Activated T-cell treated with anti-CD3 and anti-CD28 coated beads, Interleukin-2, amount 50 U/mL, for 4 hours (primary cell): ENCODE data around the gene CLIC4. TPM values are rescaled to one million over a fixed set of nuclear protein-coding genes. Genes with fewer than 3 reads are reported as not detected.
"Not testable (repeated sequence)": the region's sequence is repeated elsewhere in the genome, so short reads cannot be mapped to it uniquely, and the experiment has no call there.

Experiments
- ATAC-seq, 2 donors: fragments of 200-7000 bp; cut with Tn5 transposase; one replicate each; pipeline ENCODE4 v1.10.0; 2021
- DNase-seq: peaks from one replicate; pipeline ENCODE4 v3.0.0-alpha.2; 2020
- H3K27me3 Mint-ChIP-seq: one replicate; pipeline ENCODE4 v1.8.0; 2021; ENCODE audit warnings: low read depth, mixed read lengths
- H3K36me3 Mint-ChIP-seq: one replicate; pipeline ENCODE4 v1.8.0; 2022; ENCODE audit warnings: mixed read lengths; ENCODE audit not compliant: insufficient read depth
- H3K4me1 Mint-ChIP-seq: one replicate; pipeline ENCODE4 v1.8.0; 2021; ENCODE audit warnings: low read depth, mixed read lengths
- H3K4me3 Mint-ChIP-seq: one replicate; pipeline ENCODE4 v1.8.0; 2021; ENCODE audit warnings: mild to moderate bottlenecking, moderate library complexity, mixed read lengths
- H3K9me3 Mint-ChIP-seq: one replicate; pipeline ENCODE4 v1.8.0; 2021; ENCODE audit warnings: mixed read lengths
- total RNA-seq, 3 donors: library from RNA; stranded (reverse); gene quantifications; one replicate each; pipeline ENCODE4 v1.2.1, GENCODE V29; 2021

The CLIC4 gene
- total RNA-seq, 3 donors from 2014 or later, result 8.5 to 26.0 (median 12.3) TPM

GRCh38 chr1:24709791-24710441 lies 35.3 kb upstream of the CLIC4 start:
- Mint-ChIP-seq H3K9me3 (no peaks in the 10 kb centered on the region), H3K4me1 (peaks cover 18% of the 10 kb centered on the region), H3K4me3 (no peak overlapping the region), H3K27me3 (no peaks in the 10 kb centered on the region), H3K36me3 (no peaks in the 10 kb centered on the region)
- no peak for ATAC-seq
- DNase-seq, result no peak

GRCh38 chr1:24711329-24711728 lies 33.9 kb upstream of the CLIC4 start:
- Mint-ChIP-seq H3K27me3 (no peaks in the 10 kb centered on the region), H3K36me3 (no peaks in the 10 kb centered on the region), H3K9me3 (no peaks in the 10 kb centered on the region), H3K4me3 (no peak overlapping the region), H3K4me1 (peaks cover 9% of the 10 kb centered on the region)
- no peak for ATAC-seq
- DNase-seq, result no peak

- Mint-ChIP-seq H3K27me3 (no peaks in the 10 kb centered on the region), H3K4me3 (no peak overlapping the region), H3K36me3 (no peaks in the 10 kb centered on the region), H3K4me1 (peaks cover 9% of the 10 kb centered on the region), H3K9me3 (no peaks in the 10 kb centered on the region)
- DNase-seq (no peak), ATAC-seq (no peak)
Observed at GRCh38 chr1:24713176-24713575, 32.1 kb upstream of the CLIC4 start.

GRCh38 chr1:24713736-24714135 lies 31.5 kb upstream of the CLIC4 start:
- Mint-ChIP-seq H3K4me1 (peaks cover 9% of the 10 kb centered on the region), H3K4me3 (no peak overlapping the region), H3K27me3 (no peaks in the 10 kb centered on the region), H3K36me3 (no peaks in the 10 kb centered on the region), H3K9me3 (no peaks in the 10 kb centered on the region)
- no peak for ATAC-seq
- no peak for DNase-seq

GRCh38 chr1:24714859-24715520 lies 30.3 kb upstream of the CLIC4 start:
- DNase-seq, result no peak
- Mint-ChIP-seq H3K4me3 (no peak overlapping the region), H3K27me3 (no peaks in the 10 kb centered on the region), H3K36me3 (no peaks in the 10 kb centered on the region), H3K4me1 (peaks cover 3% of the 10 kb centered on the region), H3K9me3 (no peaks in the 10 kb centered on the region)
- ATAC-seq, result peak; percentile 27 to 41

GRCh38 chr1:24715658-24716057 lies 29.6 kb upstream of the CLIC4 start:
- H3K9me3 Mint-ChIP-seq, result no peaks in the 10 kb centered on the region
- no peaks in the 10 kb centered on the region for H3K27me3 Mint-ChIP-seq
- H3K36me3 Mint-ChIP-seq, result no peaks in the 10 kb centered on the region
- ATAC-seq (no peak), DNase-seq (no peak)
- no peak overlapping the region for H3K4me3 Mint-ChIP-seq
- H3K4me1 Mint-ChIP-seq, result no peaks in the 10 kb centered on the region

GRCh38 chr1:24717887-24718650 lies 27.2 kb upstream of the CLIC4 start:
- Mint-ChIP-seq H3K27me3 (no peaks in the 10 kb centered on the region), H3K9me3 (no peaks in the 10 kb centered on the region), H3K36me3 (no peaks in the 10 kb centered on the region), H3K4me1 (peaks cover 5% of the 10 kb centered on the region), H3K4me3 (no peak overlapping the region)
- DNase-seq, result no peak
- no peak for ATAC-seq

GRCh38 chr1:24720152-24720551 lies 25.1 kb upstream of the CLIC4 start:
- Mint-ChIP-seq H3K4me1 (peaks cover 5% of the 10 kb centered on the region), H3K36me3 (no peaks in the 10 kb centered on the region), H3K4me3 (no peak overlapping the region), H3K27me3 (no peaks in the 10 kb centered on the region), H3K9me3 (no peaks in the 10 kb centered on the region)
- DNase-seq (no peak), ATAC-seq (no peak)

- H3K27me3 Mint-ChIP-seq, result no peaks in the 10 kb centered on the region
- H3K4me1 Mint-ChIP-seq, result peaks cover 5% of the 10 kb centered on the region
- H3K9me3 Mint-ChIP-seq, result no peaks in the 10 kb centered on the region
- H3K36me3 Mint-ChIP-seq, result no peaks in the 10 kb centered on the region
- DNase-seq (no peak), ATAC-seq (no peak)
- no peak overlapping the region for H3K4me3 Mint-ChIP-seq
Observed at GRCh38 chr1:24721533-24721932, 23.7 kb upstream of the CLIC4 start.

- H3K9me3 Mint-ChIP-seq, H3K36me3 Mint-ChIP-seq, H3K27me3 Mint-ChIP-seq, H3K4me1 Mint-ChIP-seq, DNase-seq: not testable (repeated sequence)
- peak; percentile 40 to 50 for ATAC-seq
- H3K4me3 Mint-ChIP-seq, result peak overlapping the region; percentile 73
Observed at GRCh38 chr1:24722073-24723035, 22.9 kb upstream of the CLIC4 start.

- Mint-ChIP-seq H3K36me3 (no peaks in the 10 kb centered on the region), H3K4me3 (no peak overlapping the region), H3K4me1 (peaks cover 8% of the 10 kb centered on the region), H3K9me3 (no peaks in the 10 kb centered on the region), H3K27me3 (no peaks in the 10 kb centered on the region)
- ATAC-seq, result no peak
- DNase-seq, result no peak
Observed at GRCh38 chr1:24724345-24725208, 20.7 kb upstream of the CLIC4 start.

GRCh38 chr1:24725209-24725651 lies 20.0 kb upstream of the CLIC4 start:
- Mint-ChIP-seq H3K4me1 (peaks cover 8% of the 10 kb centered on the region), H3K36me3 (no peaks in the 10 kb centered on the region), H3K27me3 (no peaks in the 10 kb centered on the region), H3K9me3 (no peaks in the 10 kb centered on the region), H3K4me3 (no peak overlapping the region)
- ATAC-seq (no peak), DNase-seq (no peak)

GRCh38 chr1:24726741-24727140 lies 18.5 kb upstream of the CLIC4 start:
- H3K36me3 Mint-ChIP-seq, result no peaks in the 10 kb centered on the region
- ATAC-seq (no peak), DNase-seq (no peak)
- H3K27me3 Mint-ChIP-seq, result no peaks in the 10 kb centered on the region
- H3K9me3 Mint-ChIP-seq, result no peaks in the 10 kb centered on the region
- no peak overlapping the region for H3K4me3 Mint-ChIP-seq
- peaks cover 8% of the 10 kb centered on the region for H3K4me1 Mint-ChIP-seq
